ENCODE results near the gene MTG2. TPM values are rescaled to one million over a fixed set of nuclear protein-coding genes. Genes with fewer than 3 reads are reported as not detected.

The MTG2 gene
- total and polyA plus RNA-seq, 10 of the 15 experiments (the other 5 are each of a cell fraction or from before 2014, with no cell fraction given): 6.2 to 52.4 (median 34.3) TPM

- RAD21 ChIA-PET (ENCODE audit: unreplicated experiment): no interaction called here
- no peak overlapping the region for H3K27ac ChIP-seq (ENCODE audit: control insufficient read depth, insufficient read depth)
- in situ Hi-C loops (cut with MboI) (no loop called here), intact Hi-C loops (cut with micrococcal nuclease; ENCODE audit: unreplicated experiment) (no loop called here)
- CTCF ChIA-PET: no interaction called here
- no TSS peak for BruUV-seq (replicated peaks)
- no peaks in the 10 kb centered on the region for H4K20me1 ChIP-seq (ENCODE audit: control insufficient read depth, insufficient read depth)
- ATAC-seq (no peak), DNase-seq (ENCODE audit: low read depth, low spot score) (no peak), FAIRE-seq (no peak)
- H3K79me2 ChIP-seq (ENCODE audit: control insufficient read depth, insufficient read depth, low read length): no peaks in the 10 kb centered on the region
- no peaks in the 10 kb centered on the region for H3K9me3 ChIP-seq (replicated peaks; ENCODE audit: control insufficient read depth, insufficient read depth, low read length)
- WGBS (ENCODE audit: insufficient coverage, insufficient replicate concordance, low lambda C conversion rate, missing lambda C conversion rate): 96% methylated on average over 18 of the region's 18 CpGs
- H3K36me3 ChIP-seq (ENCODE audit: control insufficient read depth in 2 of 2, insufficient read depth in 2 of 2, low read length in 1 of 2): peaks cover 16 to 25% of the 10 kb centered on the region in 2 experiments; a peak in 3 of 4 replicates
- H3K9ac ChIP-seq (ENCODE audit: control insufficient read depth, insufficient read depth, low read length): no peak overlapping the region
- H2AFZ ChIP-seq (ENCODE audit: control insufficient read depth, low read depth, low read length): no peak overlapping the region
- H3K4me1 ChIP-seq (ENCODE audit: control insufficient read depth, insufficient read depth, low read length): peaks cover 22% of the 10 kb centered on the region
- POLR2A ChIA-PET: no interaction called here
- H3K27me3 ChIP-seq (replicated peaks in 1 of 2; ENCODE audit: control insufficient read depth in 2 of 2, insufficient read depth in 2 of 2, low read length in 1 of 2): no peaks in the 10 kb centered on the region
- no peak overlapping the region for H3K4me2 ChIP-seq (ENCODE audit: control insufficient read depth, insufficient read depth)
- H3K4me3 ChIP-seq: no peak overlapping the region
- SMC1A ChIA-PET (ENCODE audit: uncharacterized antibody, unreplicated experiment): no interaction called here
- TF ChIP-seq RAD51 (IDR thresholded peaks at IDR 0.05) (no peak), FOS (IDR thresholded peaks at IDR 0.05; ENCODE audit: borderline replicate concordance, extremely low read depth, insufficient read length) (no peak), ATF3 (IDR thresholded peaks at IDR 0.05; ENCODE audit: borderline replicate concordance, extremely low read depth, low read depth, low read length) (no peak), POLR2AphosphoS2 (IDR thresholded peaks at IDR 0.05; ENCODE audit: low read depth, low read length) (no peak), IRF3 (IDR thresholded peaks at IDR 0.05) (no peak), PRDM15 (CRISPR knock-in tag; IDR thresholded peaks at IDR 0.05) (no peak), HDGF (IDR thresholded peaks at IDR 0.05) (no peak), USF2 (IDR thresholded peaks at IDR 0.05; ENCODE audit: borderline replicate concordance, low read depth, low read length) (no peak), KDM1A (IDR thresholded peaks at IDR 0.05; ENCODE audit: borderline replicate concordance) (no peak), NFYA (IDR thresholded peaks at IDR 0.05; ENCODE audit: borderline replicate concordance, low read depth, low read length) (no peak), EGR1 (IDR thresholded peaks at IDR 0.05; ENCODE audit: borderline replicate concordance in 1 of 2, low read depth in 2 of 2, low read length in 2 of 2) (no peak), NR2C1 (IDR thresholded peaks at IDR 0.05) (no peak), KAT2A (conservative IDR thresholded peaks at IDR 0.05; ENCODE audit: control insufficient read depth, low read depth, low read length) (no peak)
Measured at GRCh38 chr20:62198931-62199330, 16.1 kb downstream of the MTG2 start.

Measured in GM12878 (cell line).